DOHH2 (cell line): ENCODE results near the gene RRAGA.

Source experiments
- CTCF ChIP-seq: fragments of 200-600 bp; sonication (generic); IDR thresholded peaks from one replicate; pipeline ENCODE4 v1.5.1; 2014; ENCODE audit warnings: antibody characterized with exemption, mild to moderate bottlenecking, low read depth, low read length; ENCODE audit not compliant: poor library complexity, severe bottlenecking
- EZH2phosphoT487 ChIP-seq: fragments of 200-600 bp; sonication (generic); IDR thresholded peaks from 2 replicates; pipeline ENCODE4 v1.6.1; 2017; ENCODE audit warnings: borderline replicate concordance, mild to moderate bottlenecking, antibody characterized with exemption, low read length, moderate library complexity, mixed read lengths

DNA sequence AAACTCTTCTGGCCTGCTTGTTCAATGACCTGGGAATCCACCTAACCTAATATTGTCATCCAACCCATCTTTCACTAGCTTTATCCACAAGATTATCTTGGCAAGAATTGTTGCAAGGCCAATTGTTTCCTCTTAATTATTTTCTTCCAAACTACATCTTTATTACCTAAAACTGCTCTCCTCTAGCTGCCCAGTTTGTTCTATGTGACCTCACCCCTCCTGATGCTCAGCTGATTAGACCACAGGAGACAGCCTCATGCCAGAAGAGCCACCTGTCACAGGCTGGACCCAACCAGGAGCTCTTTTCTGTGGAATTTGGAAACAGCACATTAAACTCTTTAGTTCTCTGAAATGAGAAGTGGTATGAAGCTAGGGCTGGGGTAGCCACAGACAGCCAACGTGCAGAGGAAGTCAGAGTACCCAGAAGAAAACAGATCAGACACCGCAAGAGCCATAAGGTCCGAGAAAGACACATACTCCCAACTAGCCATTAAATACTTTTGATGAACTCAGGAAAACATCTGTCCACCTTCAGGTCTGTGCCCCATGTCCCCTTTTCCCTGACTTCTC lies 28.3 kb upstream of the RRAGA start:
- no peak for TF ChIP-seq CTCF
- TF ChIP-seq EZH2phosphoT487, result no peak
